Activated CD4-positive, alpha-beta T cell treated with anti-CD3 and anti-CD28 coated beads for 36 hours (primary cell): ENCODE results near the gene KCNJ12. TPM values are rescaled to one million over a fixed set of nuclear protein-coding genes. Genes with fewer than 3 reads are reported as not detected.
"Not testable (repeated sequence)": the region's sequence is repeated elsewhere in the genome, so short reads cannot be mapped to it uniquely, and the experiment has no call there.

Source experiments
- ATAC-seq: fragments of 200-7000 bp; cut with Tn5 transposase; one replicate; pipeline ENCODE4 v1.10.0; 2021; ENCODE audit warnings: mild to moderate bottlenecking, moderate library complexity
- CTCF ChIA-PET: fragments of 350-600 bp; sonication (Branson Sonifier 250); formaldehyde crosslinking; loops from one replicate; lab custom pipeline; 2021; ENCODE audit warnings: antibody characterized with exemption; lab: Charles Lee
- POLR2A ChIA-PET: fragments of 350-600 bp; sonication (Branson Sonifier 250); formaldehyde crosslinking; loops from one replicate; lab custom pipeline; 2021; ENCODE audit warnings: antibody characterized with exemption, inconsistent platforms; lab: Charles Lee
- DNase-seq: peaks from one replicate; pipeline ENCODE4 v3.0.0-alpha.2; 2020
- H3K27ac Mint-ChIP-seq: one replicate; pipeline ENCODE4 v1.8.0; 2021; ENCODE audit warnings: mixed read lengths
- H3K27me3 Mint-ChIP-seq: one replicate; pipeline ENCODE4 v1.8.0; 2021; ENCODE audit warnings: mixed read lengths
- H3K36me3 Mint-ChIP-seq: one replicate; pipeline ENCODE4 v1.8.0; 2021; ENCODE audit warnings: low read depth, mixed read lengths
- H3K4me1 Mint-ChIP-seq: one replicate; pipeline ENCODE4 v1.8.0; 2021; ENCODE audit warnings: mixed read lengths
- H3K4me3 Mint-ChIP-seq: one replicate; pipeline ENCODE4 v1.8.0; 2021; ENCODE audit warnings: mild to moderate bottlenecking, moderate library complexity, mixed read lengths
- H3K9me3 Mint-ChIP-seq: one replicate; pipeline ENCODE4 v1.8.0; 2021; ENCODE audit warnings: low read depth, mixed read lengths
- intact Hi-C, 2 experiments: fragments of 100-400 bp; cut with DNase I in 1 of 2; cut with micrococcal nuclease in 1 of 2; formaldehyde crosslinking; loops; one replicate each; pipeline versions ENCODE4 v1.14.2 to v1.15.1; 2022 to 2024; cut with DNase I, micrococcal nuclease
- total RNA-seq, 2 experiments: library from RNA; stranded (reverse); gene quantifications; one replicate each; pipeline ENCODE4 v1.2.3, GENCODE V29; 2021

The KCNJ12 gene
- total RNA-seq, 2 experiments from 2014 or later: not detected

DNA sequence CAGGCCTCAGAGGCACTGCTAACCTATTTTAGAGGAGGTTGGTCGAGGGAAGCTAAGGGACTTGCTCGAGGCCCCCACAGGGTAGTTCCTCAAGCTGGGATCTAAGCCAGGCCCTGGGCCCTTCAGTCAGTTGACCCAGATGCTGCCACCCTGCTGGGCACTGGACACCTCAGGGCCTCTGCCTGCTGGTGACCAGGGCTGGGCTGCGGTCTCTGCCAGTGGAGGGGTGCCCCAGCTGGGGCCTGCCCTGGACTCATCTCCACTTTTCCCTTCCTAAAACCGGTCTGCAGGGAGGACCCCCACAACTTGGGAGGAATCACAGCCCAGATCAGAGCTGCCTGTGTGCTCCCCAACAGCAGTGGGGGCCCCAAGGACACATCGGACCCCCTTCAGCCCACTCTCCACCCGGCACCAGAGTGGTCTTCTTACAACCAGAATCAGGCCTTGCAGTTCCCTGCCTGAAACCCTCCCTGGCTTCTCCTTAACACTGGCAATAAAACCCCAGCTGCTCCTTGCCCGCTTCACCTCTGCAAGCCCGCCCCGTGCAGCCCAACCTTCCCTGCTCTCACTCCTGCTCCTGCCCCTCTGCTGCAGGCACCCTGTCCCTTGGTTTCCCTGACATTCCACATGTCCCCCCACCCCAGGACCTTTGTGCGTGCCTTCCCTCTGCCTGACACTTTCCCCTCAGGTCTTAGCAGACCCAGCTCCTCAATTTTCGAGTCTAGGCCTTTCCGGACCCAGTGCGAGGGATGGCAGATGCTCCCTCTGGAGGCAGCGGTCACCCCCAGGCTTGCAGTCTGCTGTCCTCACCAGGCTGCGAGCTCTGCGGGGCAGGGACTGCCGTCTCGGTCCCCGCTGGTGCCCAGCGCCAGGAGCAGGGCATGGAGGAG is 45.5 kb downstream of the KCNJ12 start:
- H3K4me1 Mint-ChIP-seq: peaks cover 15% of the 10 kb centered on the region
- H3K27ac Mint-ChIP-seq, H3K4me3 Mint-ChIP-seq, CTCF ChIA-PET, H3K9me3 Mint-ChIP-seq, H3K27me3 Mint-ChIP-seq, ATAC-seq, DNase-seq, POLR2A ChIA-PET, H3K36me3 Mint-ChIP-seq: not testable (repeated sequence)
- intact Hi-C loops: loop anchor here in 1 of 2 experiments (5.0 kb wide), 1 partner anchor 286 kb away; no protein-coding TSS in a partner anchor

DNA sequence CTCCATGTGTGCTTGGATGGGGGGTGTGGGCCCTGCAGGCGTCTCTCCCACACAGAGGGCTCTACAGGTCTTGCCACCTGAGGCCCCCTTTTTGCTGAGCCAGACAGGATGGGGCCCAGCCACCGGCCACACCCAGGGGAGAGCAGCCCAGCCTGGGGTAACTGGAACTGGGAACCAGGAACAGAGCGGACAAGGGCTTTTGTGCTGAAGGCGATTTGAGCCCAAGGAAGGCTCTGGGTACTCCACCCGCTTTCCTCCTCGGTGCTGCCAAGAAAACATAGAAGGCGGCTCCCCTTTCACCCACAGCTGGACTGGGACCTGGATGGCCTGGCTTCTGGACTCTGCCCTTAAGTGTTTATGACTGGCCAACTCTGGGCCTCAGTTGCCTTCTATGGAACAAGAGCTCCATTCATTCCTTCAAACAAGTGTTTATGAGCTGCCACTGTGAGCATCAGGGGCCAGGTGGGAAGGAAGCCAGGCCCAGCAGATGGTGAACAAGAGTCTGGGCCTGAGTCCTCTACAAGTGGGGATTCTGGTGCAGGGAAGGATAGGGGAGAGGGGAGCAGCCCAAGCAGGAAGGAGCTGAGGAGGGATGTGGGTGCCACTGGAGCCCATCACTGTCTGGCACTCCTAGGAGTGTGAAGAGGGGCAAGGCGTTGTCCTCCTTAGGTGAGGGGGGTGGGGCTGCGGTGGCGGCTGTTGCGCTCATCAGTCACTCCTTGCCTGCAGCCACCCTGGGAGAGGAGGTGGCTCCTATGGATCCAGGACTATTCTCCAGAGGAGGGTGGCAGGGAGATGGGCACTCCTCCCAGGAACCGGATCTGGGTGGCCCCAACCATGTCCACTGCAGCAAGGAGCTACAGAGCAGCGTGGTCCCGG is 46.4 kb downstream of the KCNJ12 start:
- intact Hi-C loops: loop anchor here in 1 of 2 experiments (5.0 kb wide), 1 partner anchor 285 kb away; no protein-coding TSS in a partner anchor
- DNase-seq, POLR2A ChIA-PET, H3K27ac Mint-ChIP-seq, H3K27me3 Mint-ChIP-seq, ATAC-seq, CTCF ChIA-PET, H3K4me3 Mint-ChIP-seq, H3K36me3 Mint-ChIP-seq, H3K9me3 Mint-ChIP-seq: not testable (repeated sequence)
- peaks cover 15% of the 10 kb centered on the region for H3K4me1 Mint-ChIP-seq

DNA sequence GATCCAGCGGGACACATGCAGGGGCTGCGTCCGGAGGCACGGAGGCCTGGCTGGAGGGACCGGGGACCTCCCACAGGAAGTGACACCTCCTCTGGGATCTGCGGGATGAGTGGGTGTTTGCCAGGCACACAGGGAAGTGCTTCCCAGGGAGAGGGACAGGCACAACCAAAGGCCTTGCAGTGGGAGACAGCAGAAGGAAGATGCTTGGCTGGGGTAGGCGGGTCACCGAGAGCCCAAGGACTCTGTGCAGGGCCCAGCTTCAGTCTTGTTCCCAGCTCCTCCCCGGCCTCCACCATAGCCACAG is 47.0 kb downstream of the KCNJ12 start:
- not testable (repeated sequence) for H3K4me3 Mint-ChIP-seq

DNA sequence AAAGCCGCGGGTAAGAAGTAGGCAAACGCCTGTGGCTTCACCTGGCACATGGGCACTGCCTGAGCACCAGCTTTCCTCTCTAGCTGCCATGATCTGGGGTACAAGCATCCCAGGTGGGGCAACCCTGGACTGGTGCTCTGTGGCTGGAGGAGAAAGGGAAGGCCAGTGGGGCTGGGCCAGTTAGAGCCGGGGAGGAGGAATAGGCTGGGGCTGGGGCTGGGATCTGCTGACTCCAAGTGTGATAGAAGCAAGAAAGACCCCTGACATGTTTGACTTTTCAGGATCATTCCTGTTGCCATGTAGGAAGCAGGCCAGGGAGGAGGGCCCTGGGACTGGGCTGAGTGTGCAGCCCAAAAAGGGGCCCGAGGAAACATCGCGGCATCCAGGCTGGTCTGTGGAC is 48.5 kb downstream of the KCNJ12 start:
- POLR2A ChIA-PET, CTCF ChIA-PET, H3K9me3 Mint-ChIP-seq, DNase-seq, H3K36me3 Mint-ChIP-seq, ATAC-seq, H3K4me1 Mint-ChIP-seq, H3K27me3 Mint-ChIP-seq, H3K27ac Mint-ChIP-seq, H3K4me3 Mint-ChIP-seq: not testable (repeated sequence)
- intact Hi-C loops: loop anchor here in 1 of 2 experiments (5.0 kb wide), 1 partner anchor 283 kb away; no protein-coding TSS in a partner anchor

More for the DNA sequence above, 47.0 kb downstream of the KCNJ12 start:
- POLR2A ChIA-PET, H3K27ac Mint-ChIP-seq, H3K36me3 Mint-ChIP-seq, DNase-seq, ATAC-seq, H3K9me3 Mint-ChIP-seq, H3K27me3 Mint-ChIP-seq, CTCF ChIA-PET: not testable (repeated sequence)
- intact Hi-C loops: loop anchor here in 1 of 2 experiments (5.0 kb wide), 1 partner anchor 284 kb away; no protein-coding TSS in a partner anchor
- H3K4me1 Mint-ChIP-seq: peaks cover 15% of the 10 kb centered on the region

DNA sequence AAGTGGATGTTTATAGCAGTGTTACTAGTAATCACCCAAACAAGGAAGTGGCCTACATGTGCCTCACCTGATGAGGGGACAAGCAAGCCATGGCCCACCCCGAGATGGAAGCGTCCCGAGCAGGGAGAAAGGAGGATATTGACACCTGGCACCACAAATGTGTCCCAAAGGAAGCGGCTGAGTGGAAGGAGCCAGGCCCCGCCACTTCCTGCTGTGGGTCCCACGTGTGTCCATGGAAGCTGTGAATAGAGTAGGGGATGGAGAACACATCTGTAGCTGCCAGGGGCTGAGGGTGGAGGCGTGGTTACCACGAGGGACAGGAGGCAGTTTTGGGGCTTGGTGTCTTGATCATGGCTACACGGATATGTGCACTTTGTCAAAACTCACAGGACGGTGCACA is 49.2 kb downstream of the KCNJ12 start:
- intact Hi-C loops: no loop called here
- Mint-ChIP-seq H3K36me3 (no peaks in the 10 kb centered on the region), H3K9me3 (no peaks in the 10 kb centered on the region), H3K27me3 (peaks cover 2% of the 10 kb centered on the region), H3K4me3 (no peak overlapping the region), H3K4me1 (peaks cover under 1% of the 10 kb centered on the region), H3K27ac (no peak overlapping the region)
- ChIA-PET CTCF (no interaction called here), POLR2A (no interaction called here)
- ATAC-seq (no peak), DNase-seq (no peak)

DNA sequence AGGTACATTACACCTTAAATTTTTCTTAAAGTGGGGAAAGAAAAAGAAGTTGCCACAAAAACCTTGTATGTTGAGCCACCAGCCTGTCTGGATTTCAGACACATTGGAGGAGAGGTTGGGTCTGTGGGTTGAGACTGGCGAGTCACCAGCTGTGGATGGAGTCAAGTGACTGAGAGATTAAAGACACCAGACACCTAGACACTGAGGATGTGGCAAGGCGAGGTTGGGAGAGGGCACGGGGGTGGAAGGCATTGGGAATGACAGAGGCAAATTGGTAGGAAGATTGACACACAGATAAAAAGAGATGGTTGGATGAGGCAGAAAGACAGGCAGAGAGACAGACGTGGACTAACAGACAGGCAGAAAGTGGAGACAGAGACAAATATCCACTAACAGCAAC is 49.6 kb downstream of the KCNJ12 start:
- Mint-ChIP-seq H3K36me3 (no peaks in the 10 kb centered on the region), H3K27ac (no peak overlapping the region), H3K4me3 (no peak overlapping the region), H3K27me3 (peaks cover 2% of the 10 kb centered on the region), H3K9me3 (no peaks in the 10 kb centered on the region), H3K4me1 (no peaks in the 10 kb centered on the region)
- CTCF ChIA-PET: no interaction called here
- no peak for DNase-seq
- intact Hi-C loops: no loop called here
- no peak for ATAC-seq
- POLR2A ChIA-PET: no interaction called here

DNA sequence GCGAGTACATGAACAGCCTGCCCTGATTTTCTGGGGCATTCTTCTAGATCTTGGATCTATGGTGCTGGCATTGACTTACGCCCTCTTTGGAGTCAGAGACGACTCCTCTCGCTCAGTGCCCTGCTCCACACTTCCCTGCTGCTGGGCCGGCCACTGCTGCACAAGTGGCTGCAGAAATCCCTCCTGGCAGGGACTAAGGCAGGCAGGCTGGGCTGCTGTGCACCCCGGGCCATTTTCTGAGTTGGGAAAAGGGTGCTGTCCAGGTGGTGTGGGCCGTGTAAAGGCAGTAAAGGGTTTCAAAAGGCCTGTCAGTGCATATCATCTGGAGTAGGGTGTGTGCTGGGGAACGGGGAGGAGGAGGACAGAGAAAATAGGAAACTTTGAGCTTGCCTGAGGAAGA is 50.1 kb downstream of the KCNJ12 start:
- H3K4me3 Mint-ChIP-seq, intact Hi-C loops, CTCF ChIA-PET, H3K9me3 Mint-ChIP-seq, DNase-seq, H3K36me3 Mint-ChIP-seq, H3K27ac Mint-ChIP-seq, ATAC-seq, POLR2A ChIA-PET, H3K4me1 Mint-ChIP-seq, H3K27me3 Mint-ChIP-seq: not testable (repeated sequence)

DNA sequence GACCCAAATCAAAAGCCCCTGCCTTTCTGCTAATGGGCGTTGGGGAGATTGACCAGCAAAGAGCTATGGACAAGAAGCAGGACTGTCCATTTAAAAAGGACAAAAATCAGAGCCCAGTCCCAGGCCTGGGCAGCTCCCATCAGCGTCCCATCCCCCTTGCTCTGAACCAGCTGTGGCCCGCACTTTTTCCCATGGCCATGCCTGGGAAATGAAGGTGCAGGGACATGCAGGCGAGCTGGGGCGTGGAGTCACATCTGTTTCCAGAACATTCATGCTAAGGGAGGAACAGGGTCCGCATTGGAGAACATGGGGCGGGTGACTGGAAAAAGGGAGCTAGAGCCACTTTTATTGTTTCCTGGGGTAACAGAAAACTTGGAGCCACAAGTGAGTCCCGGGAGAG is 50.7 kb downstream of the KCNJ12 start:
- POLR2A ChIA-PET, intact Hi-C loops, DNase-seq, H3K27ac Mint-ChIP-seq, H3K9me3 Mint-ChIP-seq, H3K4me3 Mint-ChIP-seq, CTCF ChIA-PET, ATAC-seq, H3K27me3 Mint-ChIP-seq, H3K36me3 Mint-ChIP-seq, H3K4me1 Mint-ChIP-seq: not testable (repeated sequence)

DNA sequence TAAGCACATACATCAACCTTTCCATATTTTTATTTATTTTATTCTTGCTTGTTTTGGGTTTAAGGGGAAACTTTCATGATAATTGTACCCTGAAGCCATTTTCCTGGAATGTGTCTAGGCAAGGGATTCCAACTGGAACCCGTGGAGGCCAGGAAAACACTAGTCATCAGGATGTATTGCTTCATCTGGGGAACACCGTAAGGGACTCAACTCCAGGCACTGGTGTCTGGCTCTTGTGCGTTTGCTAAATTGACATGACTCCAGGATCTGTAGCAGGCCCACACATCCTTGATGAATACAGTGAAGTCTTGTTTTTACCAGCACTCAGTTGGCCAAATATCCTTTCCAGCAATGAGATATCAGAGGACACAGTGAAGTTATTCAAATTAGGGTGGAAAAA is 51.6 kb downstream of the KCNJ12 start:
- DNase-seq, intact Hi-C loops, H3K4me3 Mint-ChIP-seq, H3K36me3 Mint-ChIP-seq, POLR2A ChIA-PET, H3K27ac Mint-ChIP-seq, H3K4me1 Mint-ChIP-seq, CTCF ChIA-PET, H3K9me3 Mint-ChIP-seq, ATAC-seq, H3K27me3 Mint-ChIP-seq: not testable (repeated sequence)

DNA sequence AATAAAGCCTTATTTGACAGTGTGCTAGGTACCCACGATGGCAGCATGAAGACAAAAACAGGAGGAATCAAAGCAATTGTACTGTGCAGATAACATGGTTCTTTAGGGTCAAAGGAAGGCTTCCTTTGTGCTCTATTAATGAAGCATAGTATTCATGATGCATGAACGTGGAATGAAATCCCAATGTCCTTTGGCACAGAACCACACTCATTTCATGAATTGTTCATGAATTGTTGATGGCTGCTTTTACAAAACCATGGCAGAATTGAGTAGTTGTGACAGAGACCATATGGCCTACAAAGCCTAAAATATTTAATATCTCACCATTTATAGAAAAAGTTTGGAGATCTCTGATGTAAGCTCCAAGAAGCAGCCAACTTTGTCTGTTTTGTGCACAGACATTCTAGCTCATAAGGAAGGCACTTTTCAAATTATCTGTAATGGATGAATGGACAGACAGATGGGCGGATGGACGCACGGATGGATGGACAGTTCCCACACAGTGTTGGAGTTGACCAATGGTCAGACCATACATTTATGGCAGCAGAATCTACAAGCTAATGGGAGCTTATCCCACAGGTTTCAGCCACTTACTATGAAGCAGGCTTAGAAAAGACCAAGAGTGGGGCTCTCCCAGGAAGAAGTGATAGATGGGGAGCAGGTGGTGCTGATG is 52.7 kb downstream of the KCNJ12 start:
- CTCF ChIA-PET, H3K9me3 Mint-ChIP-seq, H3K27me3 Mint-ChIP-seq, H3K27ac Mint-ChIP-seq, POLR2A ChIA-PET, intact Hi-C loops, H3K4me3 Mint-ChIP-seq, H3K36me3 Mint-ChIP-seq, DNase-seq, ATAC-seq, H3K4me1 Mint-ChIP-seq: not testable (repeated sequence)

DNA sequence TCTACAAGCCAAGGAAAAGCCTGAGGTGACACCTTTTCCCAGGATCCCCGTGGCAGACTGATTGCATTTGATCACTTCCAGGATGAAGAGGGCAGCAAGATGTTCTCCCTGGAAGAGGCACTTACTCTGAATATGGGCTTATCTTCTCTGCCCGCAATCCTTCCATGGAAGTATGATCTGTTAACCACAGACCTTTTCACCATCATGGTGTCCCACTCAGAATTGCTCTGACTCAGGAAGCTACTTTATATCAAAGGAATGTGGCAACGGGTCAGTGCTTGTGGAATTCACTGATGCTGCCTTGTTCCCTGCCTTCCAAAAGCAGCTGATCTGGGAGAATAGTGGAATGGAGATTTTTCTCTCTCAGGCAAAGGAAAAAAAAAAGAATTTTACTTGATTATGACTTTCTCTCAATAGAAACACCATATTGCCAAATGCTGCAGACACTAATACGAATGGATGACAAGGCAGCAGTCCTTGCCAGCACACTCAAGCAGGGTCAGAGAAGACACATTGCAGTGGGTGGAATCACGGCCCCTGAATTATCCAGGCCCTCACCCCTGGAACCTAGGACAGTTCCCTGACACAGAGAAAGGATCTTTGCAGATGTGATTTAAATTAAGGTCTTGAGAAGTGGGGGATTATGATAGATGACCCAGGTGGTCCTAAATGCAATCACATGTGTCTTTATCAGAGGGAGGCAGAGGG is 53.9 kb downstream of the KCNJ12 start:
- H3K4me3 Mint-ChIP-seq, DNase-seq, H3K27ac Mint-ChIP-seq, H3K9me3 Mint-ChIP-seq, POLR2A ChIA-PET, CTCF ChIA-PET, H3K36me3 Mint-ChIP-seq, intact Hi-C loops, H3K4me1 Mint-ChIP-seq, ATAC-seq, H3K27me3 Mint-ChIP-seq: not testable (repeated sequence)
